ENCODE data around the gene CRTC3. TPM values are rescaled to one million over a fixed set of nuclear protein-coding genes. Genes with fewer than 3 reads are reported as not detected.

Gene CRTC3
- total and polyA plus RNA-seq, 2 experiments from 2014 or later, result 15.7 to 17.6 TPM

DNA sequence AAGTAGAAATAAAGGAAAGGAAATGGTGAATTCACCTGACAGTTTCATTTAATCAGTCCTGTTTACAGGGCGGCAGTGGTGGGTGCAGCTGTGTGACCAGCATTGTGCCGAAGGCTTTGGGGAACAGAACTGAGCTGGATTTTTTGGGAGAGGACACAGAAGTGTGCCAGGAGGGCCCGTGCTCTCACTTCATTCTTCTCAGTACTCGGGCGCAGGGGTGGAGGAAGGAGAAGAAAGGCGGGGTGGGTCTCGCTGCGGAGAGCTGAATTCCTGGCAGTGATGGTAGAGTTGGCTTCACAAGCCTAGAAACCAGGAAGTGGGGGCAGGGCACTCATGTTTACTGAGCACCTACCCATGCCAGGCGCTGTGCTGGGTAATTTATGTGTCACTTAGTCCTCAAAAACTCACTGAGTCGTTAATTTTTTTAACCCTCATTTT, 64.6 kb downstream of the CRTC3 start:
- Histone ChIP-seq H3K9me2 (replicated peaks; ENCODE audit: insufficient read depth) (no peaks in the 10 kb centered on the region), H3K9me3 (ENCODE audit: low read depth) (no peaks in the 10 kb centered on the region), H3K79me2 (peaks cover 7% of the 10 kb centered on the region), H3K4me2 (no peak overlapping the region), H3K36me3 (replicated peaks; ENCODE audit: insufficient read depth, low read depth) (no peaks in the 10 kb centered on the region), H3K4me3 (no peak overlapping the region), H3K27ac (no peak overlapping the region), H4K20me1 (ENCODE audit: insufficient read depth, poor library complexity, severe bottlenecking) (no peaks in the 10 kb centered on the region), H2AFZ (no peak overlapping the region), H3K27me3 (no peaks in the 10 kb centered on the region), H3K4me1 (ENCODE audit: insufficient read depth) (no peaks in the 10 kb centered on the region)
- 87% methylated on average over 10 of the region's 10 CpGs for WGBS (ENCODE audit: low lambda C conversion rate, missing lambda C conversion rate)
- DNase-seq (ENCODE audit: low spot score), result no peak
- no peak for TF ChIP-seq CTCF (IDR thresholded peaks at IDR 0.05; ENCODE audit: poor library complexity)

DNA sequence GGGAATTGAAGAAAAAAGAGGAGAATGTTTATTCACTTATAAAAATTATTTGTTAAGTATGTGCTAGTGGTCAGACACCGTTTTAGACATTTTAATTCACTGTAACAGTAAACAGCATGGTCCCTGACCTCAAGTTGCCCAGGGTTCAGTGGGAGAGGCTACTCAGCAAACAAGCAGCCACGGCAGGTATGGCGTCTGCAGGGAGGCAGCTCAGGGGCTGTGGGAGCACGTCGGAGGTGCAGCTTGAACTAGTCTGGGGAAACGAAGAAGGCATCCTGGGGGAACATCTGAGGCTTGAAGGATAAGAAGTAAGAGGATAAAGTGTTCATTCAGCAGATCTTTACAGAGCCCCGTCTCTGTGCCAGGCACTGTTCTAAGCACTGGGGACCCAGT, 66.0 kb downstream of the CRTC3 start:
- WGBS (ENCODE audit: low lambda C conversion rate, missing lambda C conversion rate), result 66% methylated on average over 7 of the region's 7 CpGs
- Histone ChIP-seq H2AFZ (no peak overlapping the region), H3K9me2 (replicated peaks; ENCODE audit: insufficient read depth) (no peaks in the 10 kb centered on the region), H3K27me3 (no peaks in the 10 kb centered on the region), H3K4me1 (ENCODE audit: insufficient read depth) (no peaks in the 10 kb centered on the region), H3K9me3 (ENCODE audit: low read depth) (no peaks in the 10 kb centered on the region), H3K27ac (no peak overlapping the region), H4K20me1 (ENCODE audit: insufficient read depth, poor library complexity, severe bottlenecking) (no peaks in the 10 kb centered on the region), H3K36me3 (replicated peaks; ENCODE audit: insufficient read depth, low read depth) (no peaks in the 10 kb centered on the region), H3K4me3 (no peak overlapping the region), H3K4me2 (no peak overlapping the region), H3K79me2 (peaks cover 5% of the 10 kb centered on the region)
- no peak for DNase-seq (ENCODE audit: low spot score)
- no peak for TF ChIP-seq CTCF (IDR thresholded peaks at IDR 0.05; ENCODE audit: poor library complexity)
- TF ChIP-seq EZH2phosphoT487 (IDR thresholded peaks at IDR 0.05; ENCODE audit: low read depth, severe bottlenecking, unreplicated experiment), result no peak
- TF ChIP-seq EZH2 (IDR thresholded peaks at IDR 0.05; ENCODE audit: borderline replicate concordance), result no peak

DNA sequence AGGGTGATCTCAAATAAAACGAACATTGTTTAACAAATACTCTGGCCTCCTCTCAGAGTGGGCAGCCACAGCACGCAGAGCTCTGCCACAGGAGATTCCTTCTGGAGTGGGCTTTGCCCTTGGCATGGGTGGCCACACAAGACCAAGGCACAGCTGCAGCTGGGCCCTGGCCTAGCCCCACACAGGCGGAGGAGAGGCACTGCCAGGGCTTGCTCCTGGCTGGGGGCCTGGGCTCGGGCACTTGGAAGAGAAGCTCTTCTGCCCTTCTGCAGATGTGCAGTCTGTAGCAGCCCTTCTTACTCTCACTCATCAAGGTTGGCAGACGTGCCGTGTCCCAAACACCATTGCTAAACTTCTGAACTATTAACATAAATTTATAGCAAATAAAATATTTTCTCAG, 67.2 kb downstream of the CRTC3 start:
- no peak overlapping the region for H3K27ac ChIP-seq
- H4K20me1 ChIP-seq (ENCODE audit: insufficient read depth, poor library complexity, severe bottlenecking), result no peaks in the 10 kb centered on the region

More for the DNA sequence above, 67.2 kb downstream of the CRTC3 start:
- TF ChIP-seq CTCF (IDR thresholded peaks at IDR 0.05; ENCODE audit: poor library complexity), result no peak
- TF ChIP-seq EZH2 (IDR thresholded peaks at IDR 0.05; ENCODE audit: borderline replicate concordance), result no peak
- no peak for TF ChIP-seq EZH2phosphoT487 (IDR thresholded peaks at IDR 0.05; ENCODE audit: low read depth, severe bottlenecking, unreplicated experiment)
- Histone ChIP-seq H3K36me3 (replicated peaks; ENCODE audit: insufficient read depth, low read depth) (no peaks in the 10 kb centered on the region), H3K79me2 (peaks cover 5% of the 10 kb centered on the region), H3K27me3 (no peaks in the 10 kb centered on the region), H3K4me1 (ENCODE audit: insufficient read depth) (no peaks in the 10 kb centered on the region), H3K4me2 (no peak overlapping the region), H3K4me3 (no peak overlapping the region), H2AFZ (no peak overlapping the region), H3K9me3 (ENCODE audit: low read depth) (no peaks in the 10 kb centered on the region), H3K9me2 (replicated peaks; ENCODE audit: insufficient read depth) (no peaks in the 10 kb centered on the region)
- WGBS (ENCODE audit: low lambda C conversion rate, missing lambda C conversion rate), result 98% methylated on average over 6 of the region's 6 CpGs
- DNase-seq (ENCODE audit: low spot score), result no peak
